ENCODE data around the gene TSC22D2.

TSC22D2 gene

DNA sequence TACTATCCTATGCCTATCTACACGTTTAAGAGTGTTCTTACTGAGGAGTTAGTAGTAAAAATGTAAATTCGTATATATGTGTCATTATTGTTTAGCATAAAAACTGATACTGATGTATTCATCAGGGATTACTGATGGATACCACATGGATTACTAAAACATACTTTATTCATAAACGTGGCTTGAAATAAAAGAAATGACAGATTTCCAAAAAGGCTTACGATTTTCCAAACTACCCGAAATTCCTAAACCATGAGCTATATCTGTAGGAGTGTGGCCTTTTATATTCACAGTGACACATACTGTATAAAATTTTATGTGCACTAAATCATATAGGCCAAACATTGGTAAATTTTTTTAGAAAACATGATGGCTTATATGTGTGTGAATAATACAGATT is 6.9 kb downstream of the TSC22D2 start:
- no peaks in the 10 kb centered on the region for H3K27me3 ChIP-seq (ENCODE audit: insufficient read depth, low read length)
- no peaks in the 10 kb centered on the region; the same call in 1 of the 2 replicates for H3K4me1 ChIP-seq (ENCODE audit: insufficient read depth, low read length)
- H3K4me3 ChIP-seq (ENCODE audit: low read length): no peak overlapping the region
- no peak overlapping the region for H3K27ac ChIP-seq (ENCODE audit: low read length)
- no peaks in the 10 kb centered on the region for H3K9me3 ChIP-seq (ENCODE audit: insufficient read depth, low read depth, low read length)
- H3K36me3 ChIP-seq (ENCODE audit: insufficient read depth, low read depth, low read length): peaks cover 13% of the 10 kb centered on the region; the same call in 1 of the 2 replicates
- no peak overlapping the region for H3K9ac ChIP-seq (ENCODE audit: low read depth, low read length)

DNA sequence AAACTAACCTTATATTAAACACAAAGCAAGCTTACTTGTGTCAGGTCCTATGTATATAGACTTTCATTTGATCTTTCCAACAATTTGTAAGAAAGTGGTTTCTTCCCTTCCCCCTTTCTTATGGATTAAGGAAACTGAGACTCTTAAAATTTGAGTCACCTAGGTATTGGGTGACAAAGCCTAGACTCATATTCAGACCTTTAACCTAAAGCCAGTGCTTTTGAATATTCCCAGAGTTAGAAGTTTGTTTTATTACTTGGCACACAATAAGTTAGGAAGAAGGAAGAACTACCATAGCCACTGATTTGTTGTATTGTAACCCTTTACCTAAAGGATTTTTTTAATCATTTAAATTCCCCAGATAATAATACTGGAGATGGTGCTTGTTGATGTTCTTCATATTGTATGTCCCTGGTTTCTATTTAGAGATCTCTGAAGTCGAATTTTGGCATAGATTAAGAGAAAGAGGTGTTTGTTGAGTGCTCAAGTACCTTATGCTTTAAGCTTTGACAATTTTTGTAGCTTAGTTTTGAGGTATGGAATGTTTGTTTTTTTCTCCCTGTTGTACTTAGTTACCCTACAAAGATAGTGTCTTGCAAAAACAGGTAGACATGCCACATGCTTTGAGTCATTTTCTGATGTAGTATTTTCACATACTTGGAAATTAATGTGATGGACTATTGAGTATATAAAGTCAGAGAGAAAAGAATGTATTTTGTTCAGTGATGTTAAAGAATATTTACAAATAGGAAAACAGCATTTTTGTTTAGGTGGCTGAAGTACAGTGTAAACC is 11.2 kb downstream of the TSC22D2 start:
- Histone ChIP-seq H3K27ac (ENCODE audit: low read length) (no peak overlapping the region), H3K9ac (ENCODE audit: low read depth, low read length) (no peak overlapping the region), H3K36me3 (ENCODE audit: insufficient read depth, low read depth, low read length) (peaks cover 18% of the 10 kb centered on the region; the same call in 1 of the 2 replicates), H3K27me3 (ENCODE audit: insufficient read depth, low read length) (no peaks in the 10 kb centered on the region), H3K9me3 (ENCODE audit: insufficient read depth, low read depth, low read length) (no peaks in the 10 kb centered on the region), H3K4me1 (ENCODE audit: insufficient read depth, low read length) (no peaks in the 10 kb centered on the region), H3K4me3 (ENCODE audit: low read length) (no peak overlapping the region)

DNA sequence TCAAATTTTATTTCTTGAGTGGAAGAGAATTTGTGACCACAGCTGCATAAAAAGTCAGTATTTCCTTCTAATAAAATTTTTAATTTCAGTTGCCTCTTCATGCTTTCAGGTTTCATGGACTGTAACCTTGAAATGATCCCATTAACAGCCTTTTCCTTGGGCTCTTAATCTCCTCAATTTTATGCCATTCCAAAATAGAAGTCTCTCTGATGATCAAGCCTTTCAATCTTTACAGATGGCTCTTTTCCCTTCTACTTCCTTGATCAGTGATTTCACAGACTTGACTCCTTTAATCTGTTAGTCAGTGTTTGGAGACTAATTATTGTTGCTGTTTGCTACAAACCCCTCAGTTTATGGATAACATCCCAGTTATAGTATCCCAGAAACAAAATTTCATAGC is 11.9 kb downstream of the TSC22D2 start:
- Histone ChIP-seq H3K27ac (ENCODE audit: low read length) (no peak overlapping the region), H3K27me3 (ENCODE audit: insufficient read depth, low read length) (no peaks in the 10 kb centered on the region), H3K36me3 (ENCODE audit: insufficient read depth, low read depth, low read length) (peaks cover 18% of the 10 kb centered on the region; the same call in 1 of the 2 replicates), H3K4me3 (ENCODE audit: low read length) (no peak overlapping the region), H3K4me1 (ENCODE audit: insufficient read depth, low read length) (no peaks in the 10 kb centered on the region), H3K9me3 (ENCODE audit: insufficient read depth, low read depth, low read length) (no peaks in the 10 kb centered on the region), H3K9ac (ENCODE audit: low read depth, low read length) (no peak overlapping the region)

DNA sequence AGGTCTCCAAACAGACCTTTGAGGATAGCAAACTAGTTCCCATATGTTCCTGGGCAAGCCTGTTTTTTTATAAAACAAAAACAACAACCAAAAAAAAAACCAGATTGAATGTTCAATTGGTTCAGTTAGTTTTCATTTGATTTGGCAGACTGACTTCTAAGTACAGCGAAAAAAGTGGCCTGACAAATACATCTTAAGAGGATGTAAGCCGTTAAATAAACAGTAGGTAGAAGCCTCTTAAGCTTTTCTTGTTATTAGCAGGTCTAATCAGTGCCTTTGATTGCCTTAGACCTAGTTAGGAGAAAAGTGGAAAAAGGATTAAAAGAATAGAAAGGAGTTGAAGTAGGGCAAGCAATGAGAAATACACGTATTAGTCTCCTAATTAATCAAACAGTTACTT is 13.2 kb downstream of the TSC22D2 start:
- Histone ChIP-seq H3K27ac (ENCODE audit: low read length) (no peak overlapping the region), H3K4me3 (ENCODE audit: low read length) (no peak overlapping the region), H3K27me3 (ENCODE audit: insufficient read depth, low read length) (no peaks in the 10 kb centered on the region), H3K9me3 (ENCODE audit: insufficient read depth, low read depth, low read length) (no peaks in the 10 kb centered on the region), H3K9ac (ENCODE audit: low read depth, low read length) (no peak overlapping the region), H3K36me3 (ENCODE audit: insufficient read depth, low read depth, low read length) (peaks cover 8% of the 10 kb centered on the region; the same call in 1 of the 2 replicates), H3K4me1 (ENCODE audit: insufficient read depth, low read length) (no peaks in the 10 kb centered on the region)

DNA sequence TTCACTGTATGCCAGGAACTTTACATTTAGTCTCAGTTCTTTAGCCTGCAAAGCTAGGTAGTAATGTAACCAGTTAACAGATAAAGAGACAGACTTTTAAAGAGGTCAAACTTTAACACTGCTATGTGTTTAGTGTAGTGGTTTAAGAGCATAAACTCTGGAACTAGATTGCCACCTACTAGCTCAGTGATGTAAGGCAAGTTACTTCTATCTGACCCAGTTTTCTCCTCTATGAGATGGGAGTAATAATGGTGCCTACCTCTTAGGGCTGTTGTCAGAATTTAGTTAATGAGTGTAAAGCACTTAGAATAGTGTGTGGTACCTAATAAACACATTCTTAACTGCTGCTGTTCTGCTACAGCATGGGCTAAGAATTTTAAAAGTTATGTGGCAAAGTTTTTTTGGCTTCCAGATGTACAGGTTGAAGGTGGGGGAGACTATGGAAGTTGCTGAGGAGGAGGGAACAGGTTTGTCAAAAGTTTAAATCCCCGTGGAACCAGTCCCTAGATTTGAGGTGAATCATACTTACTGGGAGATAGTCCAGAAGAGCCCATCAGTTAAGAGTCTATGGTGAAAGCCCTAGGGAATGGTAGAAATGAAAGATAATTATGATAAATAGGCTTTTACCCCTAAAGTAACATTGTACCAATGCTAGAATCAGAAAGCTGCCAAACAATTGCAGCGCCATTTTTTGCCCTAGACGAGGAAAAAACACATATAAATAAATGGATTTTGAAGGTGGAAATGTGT is 13.9 kb downstream of the TSC22D2 start:
- peaks cover 5% of the 10 kb centered on the region; the same call in 1 of the 2 replicates for H3K36me3 ChIP-seq (ENCODE audit: insufficient read depth, low read depth, low read length)
- no peaks in the 10 kb centered on the region for H3K9me3 ChIP-seq (ENCODE audit: insufficient read depth, low read depth, low read length)

DNA sequence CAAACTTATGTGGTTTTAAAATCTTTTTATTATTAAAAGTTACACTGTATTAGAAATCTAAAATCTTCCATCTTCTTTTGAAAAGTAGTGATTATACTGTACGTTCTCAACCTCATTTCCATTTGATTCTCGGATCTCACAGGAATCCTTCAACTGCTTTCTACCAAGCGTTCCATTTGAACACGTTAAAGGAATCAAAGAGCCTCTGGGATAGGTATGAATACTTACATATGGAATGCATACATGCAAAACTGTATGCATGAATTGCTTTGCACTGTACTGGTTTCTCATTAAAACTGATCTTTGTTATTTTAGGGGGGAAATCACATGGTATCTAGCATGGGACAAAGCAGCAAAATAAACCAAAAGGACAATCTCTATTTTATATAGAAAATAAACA is 14.8 kb downstream of the TSC22D2 start:
- Histone ChIP-seq H3K36me3 (ENCODE audit: insufficient read depth, low read depth, low read length) (peaks cover 8% of the 10 kb centered on the region; the same call in 1 of the 2 replicates), H3K9ac (ENCODE audit: low read depth, low read length) (no peak overlapping the region), H3K4me3 (ENCODE audit: low read length) (no peak overlapping the region), H3K9me3 (ENCODE audit: insufficient read depth, low read depth, low read length) (no peaks in the 10 kb centered on the region), H3K27me3 (ENCODE audit: insufficient read depth, low read length) (no peaks in the 10 kb centered on the region), H3K27ac (ENCODE audit: low read length) (no peak overlapping the region), H3K4me1 (ENCODE audit: insufficient read depth, low read length) (peaks cover 2% of the 10 kb centered on the region; the same call in 1 of the 2 replicates)

More for the DNA sequence above, 13.9 kb downstream of the TSC22D2 start:
- Histone ChIP-seq H3K9ac (ENCODE audit: low read depth, low read length) (no peak overlapping the region), H3K4me3 (ENCODE audit: low read length) (no peak overlapping the region), H3K4me1 (ENCODE audit: insufficient read depth, low read length) (no peaks in the 10 kb centered on the region), H3K27ac (ENCODE audit: low read length) (no peak overlapping the region), H3K27me3 (ENCODE audit: insufficient read depth, low read length) (no peaks in the 10 kb centered on the region)

DNA sequence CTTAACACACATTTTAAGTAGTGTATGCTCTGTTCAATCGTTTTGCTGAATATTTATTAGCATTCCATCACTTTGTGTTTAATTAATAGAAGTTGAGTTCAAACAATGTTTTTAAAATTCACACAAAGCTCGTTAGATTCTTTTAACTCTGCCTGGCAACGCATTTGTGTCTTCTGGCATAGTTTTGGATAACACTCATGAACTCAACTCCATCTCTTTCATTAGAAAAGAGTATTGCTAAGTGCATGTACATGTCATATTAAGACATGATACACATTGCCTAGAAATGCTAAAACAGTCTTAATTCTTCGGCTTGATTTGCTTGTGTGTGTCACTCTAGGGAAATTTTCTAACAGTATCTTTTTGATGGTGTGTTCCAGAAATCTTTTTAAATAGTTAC is 15.7 kb downstream of the TSC22D2 start:
- Histone ChIP-seq H3K4me1 (ENCODE audit: insufficient read depth, low read length) (peaks cover 5% of the 10 kb centered on the region; the same call in 1 of the 2 replicates), H3K27ac (ENCODE audit: low read length) (no peak overlapping the region), H3K36me3 (ENCODE audit: insufficient read depth, low read depth, low read length) (peaks cover 8% of the 10 kb centered on the region; the same call in 1 of the 2 replicates), H3K9me3 (ENCODE audit: insufficient read depth, low read depth, low read length) (no peaks in the 10 kb centered on the region), H3K9ac (ENCODE audit: low read depth, low read length) (no peak overlapping the region), H3K4me3 (ENCODE audit: low read length) (no peak overlapping the region), H3K27me3 (ENCODE audit: insufficient read depth, low read length) (no peaks in the 10 kb centered on the region)

DNA sequence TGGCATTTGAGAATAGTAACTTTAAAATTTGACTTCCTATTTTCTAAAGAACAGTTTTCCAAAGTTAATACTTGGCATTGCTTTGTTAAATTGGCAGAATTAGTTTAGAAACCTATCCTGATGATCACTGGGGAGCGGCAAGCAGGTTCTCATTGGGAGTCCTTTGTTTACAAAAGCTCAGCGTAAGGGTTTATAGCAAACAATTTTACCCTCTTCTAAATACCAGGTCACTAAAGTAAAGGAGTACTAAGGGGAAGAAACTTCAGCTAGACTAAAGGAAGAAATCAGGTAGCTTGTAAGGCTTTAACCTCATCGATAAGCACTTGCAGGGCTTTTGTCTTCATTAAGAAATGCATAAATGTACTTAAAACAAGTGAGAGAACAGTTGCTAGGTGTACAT is 18.2 kb downstream of the TSC22D2 start:
- Histone ChIP-seq H3K9ac (ENCODE audit: low read depth, low read length) (no peak overlapping the region), H3K27ac (ENCODE audit: low read length) (no peak overlapping the region), H3K4me3 (ENCODE audit: low read length) (no peak overlapping the region), H3K27me3 (ENCODE audit: insufficient read depth, low read length) (no peaks in the 10 kb centered on the region), H3K36me3 (ENCODE audit: insufficient read depth, low read depth, low read length) (peaks cover 8% of the 10 kb centered on the region; the same call in 1 of the 2 replicates), H3K4me1 (ENCODE audit: insufficient read depth, low read length) (peaks cover 5% of the 10 kb centered on the region; the same call in 1 of the 2 replicates), H3K9me3 (ENCODE audit: insufficient read depth, low read depth, low read length) (no peaks in the 10 kb centered on the region)

DNA sequence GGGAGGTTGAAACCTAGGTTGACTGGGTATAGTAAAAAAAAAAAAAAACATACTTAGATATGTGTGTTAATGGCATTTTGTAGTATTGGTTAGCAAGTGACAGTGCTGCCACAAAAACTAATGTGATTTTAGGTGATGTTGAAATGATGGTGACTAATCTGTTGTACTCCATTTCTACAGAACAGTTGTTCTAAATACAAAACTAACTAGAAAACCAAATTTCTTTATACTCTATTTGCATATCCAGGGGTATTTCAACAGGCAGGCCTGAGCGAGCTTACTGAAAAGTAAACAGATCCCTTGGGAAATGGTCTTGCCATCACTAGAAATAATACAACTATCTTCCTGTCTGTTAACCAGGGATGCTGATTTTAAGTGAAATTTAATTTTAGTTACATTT is 20.5 kb downstream of the TSC22D2 start:
- H3K4me1 ChIP-seq (ENCODE audit: insufficient read depth, low read length): peaks cover 5% of the 10 kb centered on the region; the same call in 1 of the 2 replicates
- H3K9me3 ChIP-seq (ENCODE audit: insufficient read depth, low read depth, low read length): no peaks in the 10 kb centered on the region
- no peak overlapping the region for H3K27ac ChIP-seq (ENCODE audit: low read length)
- peaks cover 6% of the 10 kb centered on the region; the same call in 1 of the 2 replicates for H3K36me3 ChIP-seq (ENCODE audit: insufficient read depth, low read depth, low read length)
- no peak overlapping the region for H3K9ac ChIP-seq (ENCODE audit: low read depth, low read length)
- H3K27me3 ChIP-seq (ENCODE audit: insufficient read depth, low read length): no peaks in the 10 kb centered on the region
- no peak overlapping the region for H3K4me3 ChIP-seq (ENCODE audit: low read length)

DNA sequence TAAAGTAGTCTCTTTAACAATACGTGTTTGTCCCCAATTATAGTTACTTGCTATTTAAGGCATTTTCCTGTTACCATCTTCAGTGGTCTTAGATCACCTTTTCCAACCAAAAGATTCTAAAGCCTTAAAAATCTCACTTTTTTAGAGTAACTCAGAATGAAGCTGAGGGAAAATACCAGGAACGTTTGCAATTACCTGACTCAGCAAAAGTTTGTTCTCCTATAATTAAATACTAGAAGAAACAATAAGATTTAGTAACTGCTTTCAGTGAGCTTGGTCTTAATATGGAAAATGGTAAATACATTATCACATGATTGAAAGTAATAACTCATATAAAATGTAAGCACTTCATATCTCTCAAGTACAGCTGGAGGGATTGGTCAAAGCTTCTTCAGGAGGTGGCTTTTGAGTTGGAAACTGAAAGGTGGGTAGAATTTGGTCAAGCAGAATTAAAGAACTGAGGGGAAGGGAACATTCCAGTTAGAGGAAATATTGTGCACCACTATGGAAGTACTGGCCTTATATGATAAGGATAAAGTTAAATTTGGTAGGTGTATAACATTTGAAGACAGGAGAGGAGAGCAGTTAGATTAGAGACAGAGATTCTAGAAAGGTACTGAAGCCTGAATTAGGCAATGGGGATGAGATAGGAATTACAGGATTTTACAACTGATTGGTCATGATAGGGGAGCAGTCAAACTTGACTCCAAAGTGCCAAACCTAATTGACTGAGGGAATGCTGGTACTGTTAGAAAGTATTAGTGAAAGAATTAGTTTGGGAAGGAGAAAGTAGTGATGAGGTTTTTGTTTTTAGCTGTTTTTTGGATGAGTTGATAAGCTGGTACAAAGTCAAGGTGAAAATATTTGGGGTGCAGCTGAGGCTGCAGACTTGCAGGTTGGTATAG is 21.9 kb downstream of the TSC22D2 start:
- Histone ChIP-seq H3K9ac (ENCODE audit: low read depth, low read length) (no peak overlapping the region), H3K4me3 (ENCODE audit: low read length) (no peak overlapping the region), H3K27ac (ENCODE audit: low read length) (no peak overlapping the region), H3K4me1 (ENCODE audit: insufficient read depth, low read length) (peaks cover 9% of the 10 kb centered on the region; the same call in 1 of the 2 replicates), H3K27me3 (ENCODE audit: insufficient read depth, low read length) (no peaks in the 10 kb centered on the region), H3K36me3 (ENCODE audit: insufficient read depth, low read depth, low read length) (0 out of 2 replicates have a peak, but pooled peaks cover 3% of the 10 kb centered on the region), H3K9me3 (ENCODE audit: insufficient read depth, low read depth, low read length) (no peaks in the 10 kb centered on the region)

DNA sequence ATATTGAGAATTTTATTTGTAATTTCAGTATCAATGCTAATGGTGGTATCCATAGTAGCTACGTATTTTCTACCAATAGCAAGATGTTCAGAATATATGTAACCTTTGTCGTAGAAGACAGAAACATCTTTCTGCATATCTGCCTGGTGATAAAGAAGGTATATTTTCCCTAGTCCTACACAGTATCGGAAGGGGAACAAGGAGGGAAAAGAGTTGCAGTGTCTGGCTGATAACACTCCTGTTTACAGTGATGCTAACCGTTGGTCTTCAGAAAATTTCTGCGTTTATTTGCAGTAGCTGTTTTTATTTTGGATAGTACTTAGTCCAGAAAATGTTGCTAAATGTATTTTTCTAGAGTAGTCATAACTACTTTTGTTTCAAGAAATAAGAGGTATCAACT is 25.2 kb downstream of the TSC22D2 start:
- no peaks in the 10 kb centered on the region for H3K36me3 ChIP-seq (ENCODE audit: insufficient read depth, low read depth, low read length)
- no peaks in the 10 kb centered on the region for H3K27me3 ChIP-seq (ENCODE audit: insufficient read depth, low read length)
- H3K9ac ChIP-seq (ENCODE audit: low read depth, low read length): no peak overlapping the region
- no peaks in the 10 kb centered on the region for H3K9me3 ChIP-seq (ENCODE audit: insufficient read depth, low read depth, low read length)
- peaks cover 13% of the 10 kb centered on the region for H3K4me1 ChIP-seq (ENCODE audit: insufficient read depth, low read length)
- no peak overlapping the region for H3K4me3 ChIP-seq (ENCODE audit: low read length)
- no peak overlapping the region for H3K27ac ChIP-seq (ENCODE audit: low read length)

All from iPS-20b (cell line).